NCI-H146 treated with DMSO at 0.1 percent for 48 hours (cell line): ENCODE results near the gene RASGRP4.
"Not testable (repeated sequence)": the region's sequence is repeated elsewhere in the genome, so short reads cannot be mapped to it uniquely, and the experiment has no call there.

ENCODE experiments used
- DNase-seq: peaks from one replicate; lab custom pipeline; 2025; ENCODE audit not compliant: unreplicated experiment; lab: John Stamatoyannopoulos, UW

The RASGRP4 gene

DNA sequence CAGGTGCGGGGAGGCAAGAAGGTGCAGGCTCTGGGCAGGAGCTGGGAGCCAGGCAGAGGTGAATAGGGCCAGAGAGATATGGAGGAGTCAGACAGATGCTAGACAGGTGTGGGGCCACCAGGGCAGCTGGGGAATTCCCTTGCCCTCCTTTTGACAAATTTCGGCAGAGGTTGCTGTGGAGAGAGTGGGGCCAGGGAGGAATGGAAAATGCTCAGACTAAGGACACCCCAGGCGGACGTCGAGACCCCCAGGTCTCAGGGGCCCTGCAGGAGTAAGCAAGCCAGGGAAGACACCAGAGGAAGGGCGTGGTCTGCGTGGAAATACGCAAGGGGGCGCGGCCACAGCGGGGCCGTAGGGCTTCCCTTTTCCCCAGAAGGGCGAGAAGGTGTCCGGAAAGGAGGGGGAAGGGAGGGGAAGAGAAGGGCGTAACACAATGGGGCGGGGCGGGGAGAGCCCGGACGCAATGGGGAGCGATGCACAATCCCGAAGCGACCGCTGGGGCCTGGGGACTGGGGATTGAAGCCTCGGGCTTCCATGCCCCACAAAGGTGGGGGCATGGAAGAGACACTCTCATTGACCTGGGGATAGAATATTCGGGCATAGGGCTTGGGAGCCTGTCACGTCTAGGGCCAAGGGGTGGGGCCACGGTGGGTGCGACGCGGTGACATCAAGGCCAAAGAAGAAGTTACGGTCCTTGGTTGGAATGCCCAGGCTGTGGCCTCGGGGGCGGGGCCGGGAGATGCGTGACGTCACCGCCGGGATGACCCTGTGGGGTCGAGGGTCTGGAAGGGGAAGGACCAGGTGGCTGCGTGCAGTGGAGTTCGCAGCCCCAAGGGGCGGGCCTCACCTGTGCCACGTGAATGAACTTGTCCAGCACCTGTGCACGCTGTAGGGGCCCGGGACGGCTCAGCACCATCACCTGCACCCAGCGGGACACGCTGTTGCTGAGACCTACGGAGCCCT lies 8.2 kb downstream of the RASGRP4 start:
- peak; percentile 42 for DNase-seq

DNA sequence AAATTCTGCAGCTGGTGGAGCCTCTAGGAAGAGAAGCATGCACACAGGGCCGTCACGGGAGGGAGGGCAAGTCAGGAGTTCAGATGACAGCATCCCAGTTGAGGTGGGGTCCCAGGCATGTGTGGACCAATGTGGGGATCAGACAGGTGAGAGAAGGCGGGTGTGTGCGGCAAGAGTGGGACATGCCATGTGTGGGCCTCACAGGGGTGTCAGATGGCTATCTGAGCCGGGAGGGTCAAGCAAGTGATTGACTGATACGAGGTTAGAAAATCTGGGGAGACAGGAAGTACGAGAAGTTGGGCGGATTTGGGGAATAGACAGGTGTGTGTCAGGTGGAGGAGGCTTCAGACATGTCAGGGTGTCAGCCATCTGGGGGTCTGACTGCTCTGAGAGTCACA lies 8.9 kb downstream of the RASGRP4 start:
- no peak for DNase-seq

DNA sequence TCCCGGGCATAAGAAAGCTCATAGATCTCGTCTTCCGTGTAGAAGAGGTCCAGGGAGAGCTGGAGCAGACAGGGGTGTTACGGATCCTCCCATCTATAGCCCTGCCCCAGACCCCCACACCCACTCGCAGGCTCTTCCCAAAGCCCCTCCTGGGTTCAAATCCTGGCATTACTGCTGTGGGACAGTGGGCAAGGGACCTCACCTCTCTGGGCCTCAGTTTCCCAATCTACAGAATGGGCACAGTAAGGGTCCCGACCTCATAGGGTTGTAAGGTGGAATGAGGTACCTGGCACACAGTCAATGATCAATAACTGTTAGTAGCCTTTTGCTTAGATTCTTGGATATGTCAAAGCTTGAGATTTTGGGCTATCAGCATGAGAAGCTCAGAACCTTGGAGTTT lies 12.6 kb downstream of the RASGRP4 start:
- no peak for DNase-seq

DNA sequence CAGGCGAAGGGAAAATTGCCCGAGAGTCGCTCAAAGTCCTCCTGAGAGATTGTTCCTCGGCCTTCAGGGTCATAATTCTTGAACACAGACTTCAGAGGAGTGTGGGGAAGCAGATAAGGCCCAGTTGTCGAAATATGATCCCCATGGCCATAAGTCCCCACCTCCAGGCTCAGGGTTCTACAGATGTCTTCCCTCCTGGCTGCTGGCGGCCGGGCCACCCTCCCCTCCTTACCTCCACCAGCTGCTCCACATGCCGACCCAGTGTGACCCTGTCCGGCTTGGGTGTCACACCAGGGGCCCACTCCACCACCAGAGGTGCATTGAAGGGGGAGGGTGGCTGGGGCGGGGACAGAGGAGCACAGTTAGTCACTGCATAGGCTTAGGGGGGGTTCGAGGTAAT lies 13.1 kb downstream of the RASGRP4 start:
- no peak for DNase-seq

DNA sequence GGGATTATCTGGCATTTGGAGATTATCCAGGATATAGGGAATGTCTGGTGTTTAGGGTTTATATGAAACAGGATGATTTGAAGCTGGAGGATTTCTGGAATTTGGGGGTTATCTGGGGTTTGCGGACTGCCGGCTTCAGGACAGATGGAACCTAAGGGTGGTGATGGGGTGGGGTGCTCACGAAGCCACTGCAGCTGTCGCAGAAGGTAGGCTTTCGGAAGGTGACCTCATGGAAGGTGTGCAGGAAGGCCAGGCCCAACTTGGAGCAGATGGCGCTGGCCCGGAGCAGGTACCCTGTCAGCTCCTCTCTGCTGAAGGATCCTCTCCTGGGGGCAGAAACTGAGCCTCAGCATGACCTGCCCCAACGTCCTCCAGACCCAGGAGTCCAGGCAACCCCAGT lies 13.5 kb downstream of the RASGRP4 start:
- no peak for DNase-seq

DNA sequence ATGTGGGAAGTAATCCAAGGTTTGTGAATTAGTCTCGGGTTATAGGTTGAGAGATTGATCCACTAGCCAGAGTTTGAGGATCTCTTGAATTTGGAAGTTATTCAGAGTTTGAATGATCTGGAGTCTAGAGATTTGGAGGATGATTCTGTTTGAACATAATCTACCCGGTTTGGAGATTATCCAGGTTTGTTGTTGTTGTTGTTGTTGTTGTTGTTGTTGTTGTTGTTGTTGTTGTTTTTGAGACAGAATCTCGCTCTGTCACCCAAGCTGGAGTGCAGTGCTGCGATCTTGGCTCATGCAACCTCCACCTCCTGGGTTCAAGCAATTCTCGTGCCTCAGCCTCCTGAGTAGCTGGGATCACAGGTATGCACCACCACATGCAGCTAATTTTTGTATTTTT lies 14.1 kb downstream of the RASGRP4 start:
- not testable (repeated sequence) for DNase-seq

DNA sequence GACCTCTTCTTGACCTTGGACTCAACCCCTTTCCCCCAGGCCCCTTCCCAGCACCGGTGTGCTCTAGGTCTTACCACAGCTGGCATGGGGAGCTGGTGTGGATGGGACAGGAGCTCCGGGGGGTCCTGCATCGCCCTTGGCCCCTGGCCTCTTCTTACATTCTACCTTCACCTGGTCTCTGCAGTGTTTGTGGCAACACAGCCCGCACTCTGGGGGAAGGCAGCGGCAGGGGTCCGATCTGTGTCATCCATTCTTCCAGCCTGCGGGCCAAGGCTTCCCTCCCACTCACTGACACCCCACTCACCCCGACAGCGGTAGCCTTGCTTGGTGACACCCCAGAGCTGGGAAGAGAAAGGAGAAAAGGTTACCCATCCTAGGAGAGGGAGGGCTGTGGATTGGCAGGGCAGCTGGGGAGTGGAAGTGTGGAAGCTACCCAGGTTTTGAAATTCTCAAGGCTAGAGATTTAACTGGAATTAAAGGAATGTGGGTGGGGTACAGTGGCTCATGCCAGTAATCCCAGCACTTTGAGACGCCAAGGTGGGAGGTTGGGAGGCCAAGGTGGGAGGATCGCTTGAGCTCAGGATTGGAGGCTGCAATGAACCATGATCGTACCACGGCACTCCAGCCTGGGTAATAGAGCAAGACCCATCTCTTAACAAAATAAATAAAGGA lies 14.8 kb downstream of the RASGRP4 start:
- no peak for DNase-seq

DNA sequence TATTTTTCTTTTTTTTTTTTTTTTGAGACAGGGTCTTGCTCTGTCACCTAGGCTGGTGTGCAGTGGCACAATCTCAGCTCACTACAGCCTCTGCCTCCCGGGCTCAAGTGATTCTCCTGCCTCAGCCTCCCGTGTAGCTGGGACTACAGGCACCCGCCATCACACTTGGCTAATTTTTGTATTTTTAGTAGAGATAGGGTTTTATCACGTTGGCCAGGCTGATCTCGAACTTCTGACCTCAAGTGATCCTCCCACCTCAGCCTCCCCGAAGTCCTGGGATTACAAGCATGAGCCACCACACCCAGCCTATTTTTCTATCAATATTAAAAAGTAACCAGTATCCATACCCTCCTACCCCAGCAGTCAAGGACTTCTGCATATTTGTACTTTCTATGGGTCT lies 15.6 kb downstream of the RASGRP4 start:
- not testable (repeated sequence) for DNase-seq

DNA sequence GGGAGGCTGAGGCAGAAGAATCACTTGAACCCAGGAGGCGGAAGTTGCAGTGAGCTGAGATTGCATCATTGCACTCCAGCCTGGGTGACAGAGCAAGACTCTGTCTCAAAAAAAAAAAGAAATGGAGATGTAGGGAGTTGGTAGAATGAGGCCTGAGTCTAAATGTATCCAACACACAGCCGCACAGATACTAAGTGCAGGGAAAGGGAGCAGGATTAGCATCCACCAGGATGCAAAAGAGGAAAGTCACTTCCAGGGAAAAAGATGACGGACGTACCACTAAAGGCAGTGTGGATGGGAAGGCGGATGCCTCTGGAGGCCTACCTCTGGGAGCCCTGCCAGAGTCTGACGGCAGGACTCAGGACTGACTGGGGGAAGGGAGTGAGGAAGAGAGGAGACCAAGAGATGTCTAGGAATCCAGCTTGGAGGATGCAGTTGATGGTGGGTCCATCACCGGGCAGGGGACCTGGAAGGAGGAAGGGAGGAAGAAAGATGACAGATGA lies 16.3 kb downstream of the RASGRP4 start:
- DNase-seq: no peak

DNA sequence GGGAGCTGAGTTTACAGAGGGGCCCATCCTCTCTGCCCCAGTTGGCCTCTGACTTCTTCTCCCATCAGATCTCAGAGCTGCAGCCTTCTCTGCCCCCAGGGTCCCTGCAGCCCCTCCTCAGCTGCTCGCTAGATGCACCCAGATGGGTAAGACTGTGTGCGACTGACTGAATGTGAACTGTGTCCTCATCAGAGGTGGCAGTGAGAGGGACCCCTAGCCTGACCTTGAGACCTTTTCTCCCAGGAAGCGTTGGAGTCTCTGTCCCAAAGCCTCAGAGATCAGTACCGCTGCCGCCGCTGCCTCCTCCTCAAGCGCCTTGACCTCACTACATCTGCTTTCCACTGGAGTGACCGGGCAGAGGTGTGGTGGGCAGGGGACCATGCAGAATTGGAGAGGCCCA lies 20.7 kb downstream of the RASGRP4 start:
- DNase-seq: no peak

DNA sequence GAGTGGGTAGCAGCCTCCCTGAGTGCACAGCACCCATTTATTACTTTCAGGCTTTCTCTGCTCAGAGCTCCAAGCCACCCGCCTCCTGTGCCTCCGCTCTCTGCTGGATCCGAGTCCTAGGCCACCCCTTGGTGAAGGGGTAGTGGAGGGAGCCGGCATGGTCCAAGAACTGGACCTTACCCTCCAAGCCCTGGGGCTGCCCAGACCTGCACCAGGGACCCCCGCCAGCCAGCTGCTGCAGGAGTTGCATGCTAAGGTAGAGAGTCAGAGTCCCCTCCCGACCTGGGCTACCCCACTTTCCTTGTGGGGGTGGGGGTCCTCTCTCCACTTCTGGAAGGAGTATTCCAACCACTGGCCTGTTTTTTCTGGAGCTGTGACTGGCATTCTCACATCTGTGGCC lies 21.2 kb downstream of the RASGRP4 start:
- DNase-seq: no peak

DNA sequence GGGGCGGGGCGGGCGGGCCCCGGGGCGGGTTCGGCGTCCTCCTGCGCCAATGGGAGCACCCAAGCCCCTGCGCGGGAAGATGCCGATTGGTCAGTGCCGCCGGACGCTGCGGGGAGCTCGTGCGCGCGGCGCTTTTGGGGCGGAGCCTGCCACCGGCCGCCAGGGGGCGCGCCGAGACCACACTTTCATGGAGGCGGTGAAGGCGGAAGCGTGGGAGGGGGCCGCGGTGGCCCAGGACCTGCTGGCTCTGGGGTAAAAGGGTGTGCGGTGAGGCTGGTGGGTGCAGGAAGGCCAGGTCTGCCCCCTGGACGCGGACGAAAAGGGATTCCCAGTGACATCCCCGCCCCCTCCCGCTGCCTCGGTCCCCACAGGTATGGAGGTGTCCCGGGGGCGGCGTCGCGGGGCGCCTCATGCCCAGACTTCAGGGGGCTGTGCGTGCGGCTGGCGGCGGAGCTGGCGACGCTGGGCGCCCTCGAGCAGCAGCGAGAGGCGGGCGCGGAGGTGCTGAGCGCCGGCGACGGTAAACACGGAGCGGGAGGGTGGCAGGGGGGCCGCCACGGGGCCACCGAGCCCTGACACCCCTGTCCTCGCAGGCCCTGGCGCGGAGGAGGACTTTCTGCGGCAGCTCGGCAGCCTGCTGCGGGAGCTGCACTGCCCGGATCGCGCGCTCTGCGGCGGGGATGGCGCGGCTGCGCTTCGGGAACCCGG lies 22.9 kb downstream of the RASGRP4 start, which contains the start of gene FAM98C:
Gene FAM98C, plus strand, starts transcription at position 127 of the 708 bp plus-strand sequence. Its CDS starts 61 bp downstream, at position 188.
- DNase-seq: peak; percentile 92

DNA sequence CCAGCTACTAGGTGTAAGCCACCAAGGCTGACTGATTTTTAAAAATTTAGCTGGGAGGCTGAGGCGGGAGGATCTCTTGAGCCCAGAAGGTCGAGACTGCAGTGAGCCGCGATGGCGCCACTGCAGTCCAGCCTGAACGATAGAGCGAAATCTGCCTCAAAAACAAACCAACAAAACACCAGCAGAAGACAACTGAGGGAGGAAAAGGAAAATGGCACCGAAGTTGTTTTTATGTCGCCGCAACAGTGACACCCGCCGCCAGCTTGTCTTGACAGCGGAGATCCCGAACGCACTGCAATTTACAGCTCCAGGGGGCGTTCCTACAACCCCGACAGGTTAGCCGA lies 23.4 kb downstream of the RASGRP4 start:
- no peak for DNase-seq

DNA sequence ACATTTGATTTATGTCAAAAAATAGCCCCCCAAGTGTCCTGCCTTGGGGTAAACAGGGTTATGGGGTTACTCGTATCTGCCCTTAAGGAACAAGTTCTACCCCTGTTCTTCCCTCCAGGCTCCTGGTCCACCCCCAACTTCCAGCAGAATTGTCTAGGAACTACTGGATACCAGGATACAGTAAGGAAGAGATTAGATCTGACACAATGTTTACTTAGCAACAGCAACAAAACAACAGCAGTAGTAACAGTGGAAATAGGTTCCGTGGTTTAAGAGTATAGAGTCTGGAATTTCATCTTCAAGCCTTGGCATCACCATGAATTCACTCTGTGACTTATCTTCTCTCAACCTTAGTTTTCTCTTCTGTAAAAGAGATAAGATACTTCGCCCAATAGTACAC lies 24.9 kb downstream of the RASGRP4 start:
- DNase-seq: peak; percentile 5

DNA sequence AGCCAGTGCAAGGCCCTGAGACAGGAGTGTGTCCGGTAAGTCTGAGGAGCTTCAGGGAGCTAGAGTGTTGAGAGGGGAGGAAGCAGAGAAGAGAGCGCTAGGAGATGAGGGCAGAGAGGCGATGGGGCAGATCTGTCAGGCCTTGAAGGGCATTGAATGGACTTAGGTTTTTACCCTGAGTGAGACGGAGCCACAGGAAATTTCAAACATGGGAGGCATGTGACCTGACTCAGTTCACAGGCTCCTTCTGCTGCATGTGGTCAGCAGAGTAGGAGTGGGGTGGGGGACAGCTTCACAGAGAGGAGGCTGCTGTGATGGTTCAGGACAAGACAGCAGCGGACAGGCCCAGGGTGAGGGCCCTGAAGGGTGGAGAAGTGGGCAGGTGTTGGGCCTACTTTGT lies 25.7 kb downstream of the RASGRP4 start:
- no peak for DNase-seq

DNA sequence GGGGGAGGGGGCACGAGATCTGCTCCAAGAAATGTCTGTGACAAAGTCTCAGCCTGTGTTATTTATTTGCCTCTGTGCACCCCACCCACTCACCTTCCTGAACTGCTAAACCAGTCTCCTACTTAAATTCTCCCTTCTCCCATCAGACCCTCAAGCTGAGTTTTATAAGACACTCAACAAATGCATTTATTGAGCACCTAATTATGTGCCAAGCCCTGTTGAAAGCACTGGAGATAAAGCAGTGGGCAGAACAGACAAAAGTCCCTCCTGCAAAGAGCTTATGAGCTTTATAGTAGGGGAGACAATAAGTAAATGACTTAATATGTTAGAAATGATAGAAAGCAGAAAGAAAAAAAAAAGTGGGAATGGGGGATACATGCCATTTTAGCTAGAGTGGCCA lies 26.5 kb downstream of the RASGRP4 start:
- DNase-seq: no peak

DNA sequence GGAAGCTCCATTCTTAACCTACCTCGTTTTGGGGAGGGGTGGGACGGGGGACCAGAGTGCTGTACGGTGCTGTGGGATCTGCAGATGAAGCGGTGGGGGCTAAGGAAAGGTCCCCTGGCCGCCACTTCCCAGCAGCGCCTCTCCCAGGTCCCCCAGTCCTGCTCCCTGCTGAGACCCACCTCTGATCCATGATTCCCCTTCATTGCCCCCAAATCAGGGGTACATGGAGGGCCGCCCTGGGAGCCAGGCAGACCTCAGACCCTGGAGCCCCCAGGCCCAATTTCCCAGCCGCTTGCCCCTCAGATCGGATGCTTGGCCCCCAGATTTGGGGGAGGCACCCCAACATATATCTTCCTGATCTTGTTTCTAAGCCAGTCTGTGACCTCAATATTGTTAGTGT lies 26.9 kb downstream of the RASGRP4 start:
- no peak for DNase-seq

DNA sequence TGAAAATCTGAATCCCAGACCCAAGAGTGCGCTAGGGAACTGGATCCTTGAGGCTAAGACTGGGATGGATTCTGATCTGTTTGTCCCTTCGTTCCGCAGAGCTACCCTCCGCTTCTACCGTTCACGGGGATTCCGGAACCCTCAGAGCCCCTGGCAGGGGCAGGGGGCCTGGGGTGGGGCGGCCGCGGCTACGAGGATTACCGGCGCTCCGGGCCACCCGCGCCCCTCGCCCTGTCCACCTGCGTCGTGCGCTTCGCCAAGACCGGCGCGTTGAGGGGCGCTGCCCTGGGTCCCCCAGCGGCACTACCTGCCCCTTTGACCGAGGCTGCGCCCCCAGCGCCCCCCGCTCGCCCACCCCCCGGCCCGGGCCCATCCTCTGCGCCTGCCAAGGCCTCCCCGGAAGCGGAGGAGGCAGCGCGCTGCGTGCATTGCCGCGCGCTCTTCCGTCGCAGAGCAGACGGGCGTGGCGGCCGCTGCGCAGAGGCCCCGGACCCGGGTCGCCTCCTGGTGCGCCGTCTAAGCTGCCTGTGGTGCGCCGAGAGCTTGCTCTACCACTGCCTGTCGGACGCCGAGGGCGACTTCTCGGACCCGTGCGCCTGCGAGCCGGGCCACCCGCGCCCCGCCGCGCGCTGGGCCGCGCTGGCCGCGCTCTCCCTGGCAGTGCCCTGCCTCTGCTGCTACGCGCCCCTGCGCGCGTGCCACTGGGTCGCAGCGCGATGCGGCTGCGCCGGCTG lies 30.5 kb downstream of the RASGRP4 start:
- no peak for DNase-seq

DNA sequence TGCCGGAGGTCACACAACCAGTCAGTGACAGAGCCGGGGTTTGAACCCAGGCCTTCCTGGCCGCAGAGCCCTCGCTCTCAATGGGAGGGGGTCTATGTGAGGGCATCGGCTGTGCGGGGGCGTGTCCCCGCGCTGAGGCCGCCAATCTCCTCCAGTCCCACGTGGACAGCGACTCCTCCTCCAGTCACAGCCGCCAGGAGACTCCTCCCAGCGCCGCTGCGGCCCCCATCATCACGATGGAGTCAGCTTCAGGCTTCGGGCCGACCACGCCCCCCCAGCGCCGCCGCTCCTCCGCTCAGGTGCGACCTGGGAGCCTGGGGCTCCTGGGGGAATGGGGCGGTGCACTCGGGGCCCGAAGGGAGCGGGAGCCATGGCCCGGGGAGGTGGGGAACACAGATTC lies 31.5 kb downstream of the RASGRP4 start:
- peak; percentile 53 for DNase-seq

DNA sequence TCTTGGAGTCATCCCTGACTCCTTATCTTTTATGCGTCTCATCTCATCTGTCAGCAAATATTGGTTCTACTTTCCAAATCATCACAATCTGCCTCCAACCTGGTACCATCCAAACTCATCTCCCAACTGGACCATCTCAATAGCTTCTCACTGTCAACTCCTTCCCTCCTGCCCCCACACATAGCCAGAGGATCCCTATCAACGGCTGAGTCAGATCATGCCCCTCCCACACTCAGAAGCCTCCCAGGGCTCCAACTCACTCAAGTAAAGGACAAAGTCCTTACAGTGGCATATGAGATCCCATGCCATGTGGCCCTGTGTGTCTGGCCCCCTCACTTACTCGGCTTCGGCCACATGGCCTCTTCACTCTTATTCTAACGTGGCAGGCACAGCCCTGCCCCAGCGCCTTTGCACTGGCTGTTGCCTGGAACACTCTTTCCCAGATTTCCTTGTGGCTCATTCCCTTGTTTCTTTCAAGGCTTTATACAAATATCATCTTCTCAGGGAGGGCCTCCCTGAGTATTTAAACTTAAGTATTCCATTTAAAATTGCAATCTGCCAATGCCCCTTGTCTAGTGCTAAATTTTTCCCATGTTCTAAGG lies 33.2 kb downstream of the RASGRP4 start:
- no peak for DNase-seq
